ENCODE measurements around the gene A3GALT2. TPM values are rescaled to one million over a fixed set of nuclear protein-coding genes. Genes with fewer than 3 reads are reported as not detected.

A3GALT2 gene
- total RNA-seq, 1 experiment from 2014 or later: not detected

GRCh38 chr1:33358114-33358794 lies 37.4 kb upstream of the A3GALT2 start (continued):
- no peak for TF ChIP-seq E2F1 (CRISPR knock-in tag; IDR thresholded peaks at IDR 0.05)
- TF ChIP-seq, protein P1, sequence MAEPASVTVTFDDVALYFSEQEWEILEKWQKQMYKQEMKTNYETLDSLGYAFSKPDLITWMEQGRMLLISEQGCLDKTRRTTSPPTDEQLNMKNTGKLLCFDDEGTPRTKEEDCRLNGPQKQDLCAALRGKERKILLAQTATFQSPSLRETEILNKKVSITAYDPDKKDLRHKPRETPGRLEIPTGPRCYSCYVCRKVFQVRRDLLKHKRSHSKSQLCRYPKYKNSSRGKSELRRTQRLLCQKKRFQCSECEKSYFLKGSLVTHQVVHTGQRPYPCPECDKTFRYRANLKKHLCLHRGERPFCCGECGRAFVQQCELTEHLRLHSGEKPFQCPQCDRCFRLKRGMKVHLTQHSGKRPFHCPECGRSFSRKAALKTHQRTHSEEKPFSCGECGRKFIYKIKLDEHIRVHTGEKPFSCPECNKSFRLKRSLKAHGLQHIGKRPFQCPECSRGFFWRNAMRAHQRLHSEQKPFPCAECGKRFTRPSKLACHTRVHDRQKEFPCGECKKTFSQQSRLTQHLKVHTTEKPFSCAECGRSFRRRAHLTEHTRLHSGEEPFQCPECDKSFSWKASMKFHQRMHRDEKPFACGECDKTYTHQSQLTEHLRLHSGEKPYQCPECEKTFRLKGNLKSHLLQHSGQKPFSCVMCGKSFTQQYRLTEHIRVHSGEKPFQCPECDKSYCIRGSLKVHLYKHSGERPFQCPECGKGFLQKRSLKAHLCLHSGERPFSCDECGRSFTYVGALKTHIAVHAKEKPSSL (CRISPR knock-in tag; conservative IDR thresholded peaks at IDR 0.05): no peak

- ChIA-PET POLR2A (interaction anchor here (0.5 to 1.1 kb wide), 2 partner anchors 15 to 303 kb away, joined by 3 read pairs; no protein-coding TSS in a partner anchor), CTCF (interaction anchor here (0.6 to 1.1 kb wide), 2 partner anchors 60 to 62 kb away, joined by 3 to 4 read pairs; no protein-coding TSS in a partner anchor)
- Mint-ChIP-seq H3K27me3 (ENCODE audit: low read depth) (peaks cover 81% of the 10 kb centered on the region), H3K4me1 (peaks cover 14% of the 10 kb centered on the region), H3K4me3 (no peak overlapping the region), H3K9me3 (peaks cover 4% of the 10 kb centered on the region; the same call in 1 of the 2 replicates), H3K27ac (no peak overlapping the region), H3K36me3 (no peaks in the 10 kb centered on the region)
- TF ChIP-seq, protein P2, sequence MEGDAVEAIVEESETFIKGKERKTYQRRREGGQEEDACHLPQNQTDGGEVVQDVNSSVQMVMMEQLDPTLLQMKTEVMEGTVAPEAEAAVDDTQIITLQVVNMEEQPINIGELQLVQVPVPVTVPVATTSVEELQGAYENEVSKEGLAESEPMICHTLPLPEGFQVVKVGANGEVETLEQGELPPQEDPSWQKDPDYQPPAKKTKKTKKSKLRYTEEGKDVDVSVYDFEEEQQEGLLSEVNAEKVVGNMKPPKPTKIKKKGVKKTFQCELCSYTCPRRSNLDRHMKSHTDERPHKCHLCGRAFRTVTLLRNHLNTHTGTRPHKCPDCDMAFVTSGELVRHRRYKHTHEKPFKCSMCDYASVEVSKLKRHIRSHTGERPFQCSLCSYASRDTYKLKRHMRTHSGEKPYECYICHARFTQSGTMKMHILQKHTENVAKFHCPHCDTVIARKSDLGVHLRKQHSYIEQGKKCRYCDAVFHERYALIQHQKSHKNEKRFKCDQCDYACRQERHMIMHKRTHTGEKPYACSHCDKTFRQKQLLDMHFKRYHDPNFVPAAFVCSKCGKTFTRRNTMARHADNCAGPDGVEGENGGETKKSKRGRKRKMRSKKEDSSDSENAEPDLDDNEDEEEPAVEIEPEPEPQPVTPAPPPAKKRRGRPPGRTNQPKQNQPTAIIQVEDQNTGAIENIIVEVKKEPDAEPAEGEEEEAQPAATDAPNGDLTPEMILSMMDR (IDR thresholded peaks at IDR 0.05): no peak
- TF ChIP-seq TEAD4 (CRISPR knock-in tag; IDR thresholded peaks at IDR 0.05) (no peak), FOXP4 (CRISPR knock-in tag; IDR thresholded peaks at IDR 0.05) (no peak), EMX1 (CRISPR knock-in tag; IDR thresholded peaks at IDR 0.05) (no peak), TEAD1 (CRISPR knock-in tag; IDR thresholded peaks at IDR 0.05) (no peak), PREB (CRISPR knock-in tag; IDR thresholded peaks at IDR 0.05; ENCODE audit: borderline replicate concordance) (no peak), E2F1 (CRISPR knock-in tag; IDR thresholded peaks at IDR 0.05) (no peak), ATF3 (CRISPR knock-in tag; conservative IDR thresholded peaks at IDR 0.05) (no peak), ZNF396 (CRISPR knock-in tag; IDR thresholded peaks at IDR 0.05; ENCODE audit: borderline replicate concordance) (no peak)
- TF ChIP-seq, protein P3, sequence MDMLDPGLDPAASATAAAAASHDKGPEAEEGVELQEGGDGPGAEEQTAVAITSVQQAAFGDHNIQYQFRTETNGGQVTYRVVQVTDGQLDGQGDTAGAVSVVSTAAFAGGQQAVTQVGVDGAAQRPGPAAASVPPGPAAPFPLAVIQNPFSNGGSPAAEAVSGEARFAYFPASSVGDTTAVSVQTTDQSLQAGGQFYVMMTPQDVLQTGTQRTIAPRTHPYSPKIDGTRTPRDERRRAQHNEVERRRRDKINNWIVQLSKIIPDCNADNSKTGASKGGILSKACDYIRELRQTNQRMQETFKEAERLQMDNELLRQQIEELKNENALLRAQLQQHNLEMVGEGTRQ (CRISPR knock-in tag; IDR thresholded peaks at IDR 0.05): no peak
- DNase-seq (ENCODE audit: low spot score) (no peak), ATAC-seq (no peak)
These were observed 36.2 kb upstream of the A3GALT2 start for GRCh38 chr1:33357099-33357498.

Data from WTC11 (cell line).